ENCODE measurements around the gene ZSCAN29.

Gene ZSCAN29

GRCh38 chr15:43346305-43346704 is 24.5 kb downstream of the ZSCAN29 start:
- no peak for DNase-seq

DNA sequence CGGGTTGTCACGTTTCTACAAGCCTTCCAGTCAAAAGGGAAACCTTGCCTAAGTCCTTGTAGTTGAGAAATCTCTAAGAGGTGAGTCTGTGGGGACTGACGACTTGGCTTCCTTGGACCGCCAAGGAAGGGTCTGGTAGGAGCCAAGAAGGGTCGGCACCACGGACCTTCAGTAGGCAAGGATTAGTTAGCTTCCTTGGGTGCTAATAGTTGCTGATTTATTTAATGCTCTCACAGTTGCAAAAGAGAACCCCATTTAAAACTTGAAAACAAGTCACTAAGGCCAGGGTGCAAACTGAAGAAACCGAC is 40.1 kb downstream of the ZSCAN29 start:
- DNase-seq = no peak

- peak; percentile 97 for DNase-seq
These were observed 40.7 kb downstream of the ZSCAN29 start, which contains the start of gene LCMT2 for GRCh38 chr15:43329960-43330779. LCMT2 (minus strand) TSS chr15:43330573; CDS start chr15:43330489, 84 bp downstream.

GRCh38 chr15:43329217-43329959 is 41.5 kb downstream of the ZSCAN29 start:
- no peak for DNase-seq

DNA sequence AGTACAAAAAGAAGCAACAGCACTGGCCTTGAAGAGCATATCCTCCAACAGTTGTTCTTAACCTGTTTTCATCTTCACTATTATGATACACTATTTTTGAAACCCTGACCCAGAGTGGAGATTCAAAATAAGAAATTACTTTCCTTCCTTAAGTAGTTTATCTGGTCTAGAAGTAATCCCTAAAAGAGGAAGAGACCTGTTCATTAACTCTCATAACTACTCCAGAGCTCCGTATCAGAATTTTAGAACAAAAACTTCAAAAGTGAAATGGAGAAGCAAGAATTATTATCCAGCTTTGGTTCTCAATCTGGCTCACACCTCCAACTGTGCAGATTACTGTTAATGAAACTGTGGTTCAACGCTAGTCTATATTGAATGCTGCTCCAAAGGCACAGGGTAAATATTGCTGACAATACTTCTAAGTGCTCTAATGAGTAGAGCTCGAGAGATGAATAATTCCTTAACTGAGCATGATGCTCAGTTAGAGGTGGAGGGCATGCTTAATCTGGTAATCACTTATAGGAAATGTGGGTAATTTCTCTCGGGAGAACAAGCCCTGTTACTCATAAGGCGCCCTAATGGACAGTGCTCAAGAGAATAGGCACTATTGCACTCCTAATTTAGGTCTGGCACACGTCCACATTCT is 45.7 kb downstream of the ZSCAN29 start:
- no peak for DNase-seq

GRCh38 chr15:43318990-43319771 is 51.7 kb downstream of the ZSCAN29 start:
- no peak for DNase-seq

- DNase-seq = no peak
These were observed 53.2 kb downstream of the ZSCAN29 start for GRCh38 chr15:43317566-43318184.

DNA sequence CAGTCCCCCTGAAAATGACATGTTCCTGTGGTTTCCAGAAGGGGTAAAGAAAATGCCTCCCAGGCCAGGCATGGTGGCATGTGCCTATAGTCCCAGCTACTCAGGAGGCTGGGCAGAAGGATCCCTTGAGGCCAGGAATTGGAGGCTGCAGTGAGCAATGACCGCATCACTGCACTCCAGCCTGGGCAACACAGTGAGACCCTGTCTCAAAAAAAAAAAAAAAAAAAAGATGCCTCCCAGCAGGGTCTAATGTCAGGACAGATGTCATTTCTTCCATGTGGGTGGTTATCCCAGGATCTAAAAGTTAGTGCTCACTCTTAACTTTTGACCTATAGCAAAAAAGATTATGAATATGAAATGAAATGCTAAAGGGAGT is 53.9 kb downstream of the ZSCAN29 start:
- DNase-seq = no peak

DNA sequence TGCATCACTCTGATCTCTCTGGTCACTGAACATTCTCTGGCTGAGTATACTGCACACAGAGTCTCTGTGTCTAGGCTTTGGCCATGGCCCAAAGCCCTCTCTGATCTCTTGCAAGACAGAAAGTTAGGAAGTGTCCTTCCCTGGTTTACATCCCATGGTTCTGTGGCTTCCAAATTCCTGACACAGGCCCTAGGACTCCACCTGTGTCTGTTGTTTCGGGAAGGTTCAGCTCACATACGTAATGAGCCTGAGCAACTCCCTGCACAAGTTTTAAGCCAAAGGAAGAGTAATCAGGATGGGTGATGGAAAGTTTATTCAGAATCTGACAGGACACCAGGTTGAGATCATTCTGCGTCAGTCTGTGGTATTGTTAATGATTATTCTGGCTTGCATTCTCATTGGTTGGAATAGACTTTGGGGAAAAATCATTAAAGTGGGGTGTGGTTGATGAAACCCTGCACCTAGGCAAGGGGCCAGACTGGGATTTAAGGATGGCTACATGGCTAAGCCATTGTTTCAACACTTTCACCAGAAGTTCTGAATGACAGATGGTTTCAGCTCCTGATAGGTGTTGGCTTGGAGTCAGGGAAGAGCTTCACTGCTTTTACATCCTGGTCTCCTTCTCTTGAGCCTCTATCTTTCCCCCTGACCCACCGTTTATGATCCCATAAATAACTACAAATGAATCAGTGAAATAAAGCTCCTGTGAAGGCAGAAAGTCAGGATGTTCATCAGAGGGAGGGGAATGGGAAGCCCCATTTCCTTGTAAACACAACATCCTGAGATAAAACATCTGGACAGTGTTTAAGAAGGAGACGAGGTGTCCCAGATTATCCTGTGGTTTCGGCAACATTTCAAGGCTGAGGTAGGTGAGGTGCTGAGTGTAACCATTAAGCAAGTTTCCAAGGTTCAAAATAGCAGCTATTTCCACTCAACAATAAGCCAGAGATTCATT is 54.5 kb downstream of the ZSCAN29 start:
- DNase-seq = no peak

- DNase-seq = no peak
These were observed 56.7 kb downstream of the ZSCAN29 start for GRCh38 chr15:43314171-43314570.

DNA sequence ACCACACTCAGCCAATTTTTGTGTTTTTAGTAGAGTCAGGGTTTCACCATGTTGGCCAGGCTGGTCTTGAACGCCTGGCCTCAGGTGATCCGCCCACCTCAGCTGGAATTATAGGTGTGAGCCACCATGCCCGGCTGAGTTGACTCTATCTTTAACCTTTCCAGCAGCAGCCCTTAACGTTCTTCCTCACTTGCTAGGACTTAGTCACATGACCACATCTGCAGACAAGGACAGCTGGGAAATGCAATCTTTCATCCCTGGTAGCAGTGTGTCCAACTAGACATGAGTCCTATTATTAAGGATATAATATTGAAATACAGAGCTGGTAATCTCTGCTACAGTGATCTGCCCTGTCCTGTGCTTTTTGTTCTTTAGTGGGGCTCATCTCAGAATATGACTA is 58.5 kb downstream of the ZSCAN29 start:
- no peak for DNase-seq
